ENCODE data around the gene IFRD2. TPM values are rescaled to one million over a fixed set of nuclear protein-coding genes. Genes with fewer than 3 reads are reported as not detected.
A peak's percentile ranks its signal among the peaks of the same experiment; 100 is the strongest.
"Not testable (repeated sequence)": the region's sequence is repeated elsewhere in the genome, so short reads cannot be mapped to it uniquely, and the experiment has no call there.

The IFRD2 gene
- total and polyA plus RNA-seq, 10 donors: 40.2 to 76.7 (median 56.3) TPM

DNA sequence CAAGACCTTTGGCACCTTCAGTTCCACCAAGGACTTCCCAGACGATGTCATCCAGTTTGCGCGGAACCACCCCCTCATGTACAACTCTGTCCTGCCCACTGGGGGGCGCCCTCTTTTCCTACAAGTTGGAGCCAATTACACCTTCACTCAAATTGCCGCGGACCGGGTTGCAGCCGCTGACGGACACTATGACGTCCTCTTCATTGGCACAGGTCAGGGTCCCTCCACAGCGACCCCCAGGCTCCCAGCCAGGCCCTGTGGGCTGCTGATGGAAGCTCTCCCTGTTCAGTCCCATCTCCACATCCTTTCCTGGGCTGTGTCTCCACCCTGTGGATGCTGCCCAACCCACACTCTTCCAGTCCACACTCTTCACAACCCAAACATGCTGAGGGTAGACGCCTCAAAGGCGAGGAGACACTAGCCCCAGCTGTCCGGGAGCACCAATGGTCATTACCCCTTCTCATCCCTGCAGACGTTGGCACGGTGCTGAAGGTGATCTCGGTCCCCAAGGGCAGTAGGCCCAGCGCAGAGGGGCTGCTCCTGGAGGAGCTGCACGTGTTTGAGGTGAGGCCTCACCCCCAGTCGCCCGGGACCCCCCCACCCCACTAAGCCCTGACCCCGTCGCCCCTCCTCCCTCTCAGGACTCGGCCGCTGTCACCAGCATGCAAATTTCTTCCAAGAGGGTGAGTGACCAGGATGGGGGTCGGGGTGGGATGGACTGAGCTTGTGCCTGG is 17.7 kb downstream of the IFRD2 start:
- H3K27ac ChIP-seq: no peak overlapping the region
- 12 to 24% (median 15%) methylated on average over 20 to 26 of the region's 26 CpGs for WGBS, 5 donors
- DNase-seq: peak; percentile 89
- H3K4me1 ChIP-seq: peaks cover 10 to 63% (median 48%) of the 10 kb centered on the region in 6 donors
- no peaks in the 10 kb centered on the region for H3K9me3 ChIP-seq
- H3K36me3 ChIP-seq: no peaks in the 10 kb centered on the region
- H3K4me3 ChIP-seq: peak overlapping the region in 2 of 8 donors; percentile 6 to 54
- intact Hi-C loops (cut with DNase I; ENCODE audit: low total_unique reads): loop anchor here (5.0 to 10.0 kb wide), 2 partner anchors 47 to 150 kb away; no protein-coding TSS in a partner anchor
- peaks cover 5 to 54% (median 41%) of the 10 kb centered on the region in 7 donors for H3K27me3 ChIP-seq (replicated peaks in 1 of 7)
- TF ChIP-seq POLR2A (IDR thresholded peaks at IDR 0.05): no peak
- TF ChIP-seq, protein P1, sequence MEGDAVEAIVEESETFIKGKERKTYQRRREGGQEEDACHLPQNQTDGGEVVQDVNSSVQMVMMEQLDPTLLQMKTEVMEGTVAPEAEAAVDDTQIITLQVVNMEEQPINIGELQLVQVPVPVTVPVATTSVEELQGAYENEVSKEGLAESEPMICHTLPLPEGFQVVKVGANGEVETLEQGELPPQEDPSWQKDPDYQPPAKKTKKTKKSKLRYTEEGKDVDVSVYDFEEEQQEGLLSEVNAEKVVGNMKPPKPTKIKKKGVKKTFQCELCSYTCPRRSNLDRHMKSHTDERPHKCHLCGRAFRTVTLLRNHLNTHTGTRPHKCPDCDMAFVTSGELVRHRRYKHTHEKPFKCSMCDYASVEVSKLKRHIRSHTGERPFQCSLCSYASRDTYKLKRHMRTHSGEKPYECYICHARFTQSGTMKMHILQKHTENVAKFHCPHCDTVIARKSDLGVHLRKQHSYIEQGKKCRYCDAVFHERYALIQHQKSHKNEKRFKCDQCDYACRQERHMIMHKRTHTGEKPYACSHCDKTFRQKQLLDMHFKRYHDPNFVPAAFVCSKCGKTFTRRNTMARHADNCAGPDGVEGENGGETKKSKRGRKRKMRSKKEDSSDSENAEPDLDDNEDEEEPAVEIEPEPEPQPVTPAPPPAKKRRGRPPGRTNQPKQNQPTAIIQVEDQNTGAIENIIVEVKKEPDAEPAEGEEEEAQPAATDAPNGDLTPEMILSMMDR (IDR thresholded peaks at IDR 0.05 in 8 of 11, conservative IDR thresholded peaks at IDR 0.05 in 3 of 11): peak; percentile 42 to 89 (median 80)
- TF ChIP-seq POLR2AphosphoS5 (IDR thresholded peaks at IDR 0.05): peak in 1 of 3 donors; percentile 27

DNA sequence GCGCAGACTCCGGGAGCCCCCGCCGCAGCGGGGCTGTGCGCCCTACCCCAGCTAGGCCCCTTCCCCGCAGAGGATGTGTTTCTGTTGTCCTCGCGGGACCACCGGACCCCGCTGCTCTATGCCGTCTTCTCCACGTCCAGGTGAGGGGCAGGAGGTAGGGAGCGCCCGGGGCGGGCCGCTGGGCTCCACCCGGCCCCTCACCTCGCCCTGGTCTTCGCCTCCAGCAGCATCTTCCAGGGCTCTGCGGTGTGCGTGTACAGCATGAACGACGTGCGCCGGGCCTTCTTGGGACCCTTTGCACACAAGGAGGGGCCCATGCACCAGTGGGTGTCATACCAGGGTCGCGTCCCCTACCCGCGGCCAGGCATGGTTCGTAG is 18.6 kb downstream of the IFRD2 start:
- 36 to 63% (median 42%) methylated on average over 15 to 31 of the region's 31 CpGs for WGBS, 5 donors
- intact Hi-C loops (cut with DNase I; ENCODE audit: low total_unique reads): loop anchor here (2.0 to 10.0 kb wide), 3 partner anchors 46 to 149 kb away; partner anchors contain the start of gene GNAT1
- H3K9me3 ChIP-seq: no peaks in the 10 kb centered on the region
- no peak for DNase-seq
- peaks cover 5 to 54% (median 41%) of the 10 kb centered on the region in 7 donors for H3K27me3 ChIP-seq (replicated peaks in 1 of 7)
- H3K4me1 ChIP-seq: peaks cover 10 to 72% (median 51%) of the 10 kb centered on the region in 6 donors
- H3K36me3 ChIP-seq: no peaks in the 10 kb centered on the region
- no peak overlapping the region for H3K27ac ChIP-seq
- no peak for TF ChIP-seq POLR2AphosphoS5 (IDR thresholded peaks at IDR 0.05)
- no peak for TF ChIP-seq POLR2A (IDR thresholded peaks at IDR 0.05)
- TF ChIP-seq, protein P1 (IDR thresholded peaks at IDR 0.05 in 8 of 11, conservative IDR thresholded peaks at IDR 0.05 in 3 of 11): no peak
- H3K4me3 ChIP-seq: peak overlapping the region in 5 of 8 donors; percentile 10 to 56 (median 16)

GRCh38 chr3:50272911-50273688 is 19.1 kb downstream of the IFRD2 start:
- Histone ChIP-seq H3K9me3 (no peaks in the 10 kb centered on the region), H3K4me1 (peaks cover 14 to 78% (median 53%) of the 10 kb centered on the region in 6 donors), H3K27me3 (replicated peaks in 1 of 7) (peaks cover 5 to 52% (median 41%) of the 10 kb centered on the region in 7 donors), H3K27ac (peak overlapping the region in 1 of 8 donors; percentile 46), H3K4me3 (peak overlapping the region in 7 of 8 donors; percentile 10 to 56 (median 16)), H3K36me3 (no peaks in the 10 kb centered on the region)
- DNase-seq: peak; percentile 97
- intact Hi-C loops (cut with DNase I; ENCODE audit: low total_unique reads): loop anchor here (2.0 to 10.0 kb wide), 3 partner anchors 46 to 148 kb away; partner anchors contain the start of gene GNAT1
- 4 to 9% (median 5%) methylated on average over 37 to 61 of the region's 61 CpGs for WGBS, 5 donors
- TF ChIP-seq POLR2AphosphoS5 (IDR thresholded peaks at IDR 0.05): peak; percentile 73 to 85 (median 77)
- TF ChIP-seq POLR2A (IDR thresholded peaks at IDR 0.05): no peak
- TF ChIP-seq, protein P1 (IDR thresholded peaks at IDR 0.05 in 8 of 11, conservative IDR thresholded peaks at IDR 0.05 in 3 of 11): peak; percentile 99 to 100 (median 99)

- Histone ChIP-seq H3K27me3 (replicated peaks in 1 of 7) (peaks cover 5 to 54% (median 41%) of the 10 kb centered on the region in 7 donors), H3K4me1 (peaks cover 14 to 83% (median 56%) of the 10 kb centered on the region in 6 donors)
- intact Hi-C loops (cut with DNase I; ENCODE audit: low total_unique reads): loop anchor here (2.0 to 10.0 kb wide), 3 partner anchors 45 to 148 kb away; partner anchors contain the start of gene GNAT1
- H3K27ac ChIP-seq, H3K36me3 ChIP-seq, H3K4me3 ChIP-seq, H3K9me3 ChIP-seq, DNase-seq: not testable (repeated sequence)
- WGBS, 5 donors: 69 to 79% (median 75%) methylated on average over 10 of the region's 10 CpGs
Measured at GRCh38 chr3:50272538-50272910, 19.7 kb downstream of the IFRD2 start.

Measured in spleen (tissue), 11 donors.